SIG-M5 treated with dmso at 0.1 percent for 504 hours (cell line): ENCODE results near the gene GNB1L.

Source experiments
- DNase-seq: peaks from one replicate; lab custom pipeline; 2025; ENCODE audit not compliant: unreplicated experiment; lab: John Stamatoyannopoulos, UW

GNB1L gene

GRCh38 chr22:19755145-19755710, 99.4 kb downstream of the GNB1L start:
- no peak for DNase-seq

- DNase-seq: no peak
These were observed 100.0 kb downstream of the GNB1L start for GRCh38 chr22:19754701-19755144.

- no peak for DNase-seq
These were observed 100.5 kb downstream of the GNB1L start for GRCh38 chr22:19753996-19754700.

GRCh38 chr22:19753090-19753842, 101.4 kb downstream of the GNB1L start:
- DNase-seq: no peak

- DNase-seq: no peak
These were observed 103.0 kb downstream of the GNB1L start for GRCh38 chr22:19751497-19752245.

GRCh38 chr22:19750507-19751490, 103.9 kb downstream of the GNB1L start:
- no peak for DNase-seq

GRCh38 chr22:19749876-19750275, 104.8 kb downstream of the GNB1L start:
- no peak for DNase-seq

- no peak for DNase-seq
These were observed 105.5 kb downstream of the GNB1L start for GRCh38 chr22:19748991-19749664.

GRCh38 chr22:19748139-19748538, 106.5 kb downstream of the GNB1L start:
- DNase-seq: no peak

GRCh38 chr22:19747551-19747950, 107.1 kb downstream of the GNB1L start:
- DNase-seq: no peak

GRCh38 chr22:19746726-19747125, 107.9 kb downstream of the GNB1L start:
- DNase-seq: no peak

- no peak for DNase-seq
These were observed 109.2 kb downstream of the GNB1L start for GRCh38 chr22:19745155-19746101.

- no peak for DNase-seq
These were observed 110.2 kb downstream of the GNB1L start for GRCh38 chr22:19744350-19745006.

GRCh38 chr22:19743651-19744050, 111.0 kb downstream of the GNB1L start:
- no peak for DNase-seq

GRCh38 chr22:19743081-19743480, 111.6 kb downstream of the GNB1L start:
- no peak for DNase-seq

- no peak for DNase-seq
These were observed 112.3 kb downstream of the GNB1L start for GRCh38 chr22:19742160-19743066.

GRCh38 chr22:19741053-19741452, 113.6 kb downstream of the GNB1L start:
- no peak for DNase-seq
